Parathyroid adenoma (tissue), 2 donors: ENCODE results near the gene PJA2.

ENCODE experiments used
- H2AFZ ChIP-seq: fragments of 300-600 bp; sonication (generic); one replicate; pipeline ENCODE4 v1.7.0; 2017; ENCODE audit warnings: antibody characterized with exemption, mild to moderate bottlenecking
- H3K27ac ChIP-seq: fragments of 300-600 bp; sonication (generic); one replicate; pipeline ENCODE4 v1.7.0; 2017
- H3K27me3 ChIP-seq: fragments of 300-600 bp; sonication (generic); one replicate; pipeline ENCODE4 v1.7.0; 2017; ENCODE audit warnings: low read length; ENCODE audit not compliant: control insufficient read depth, insufficient read depth
- H3K36me3 ChIP-seq: fragments of 300-600 bp; sonication (generic); one replicate; pipeline ENCODE4 v1.7.0; 2017; ENCODE audit warnings: low read length; ENCODE audit not compliant: control insufficient read depth, insufficient read depth
- H3K4me1 ChIP-seq: fragments of 300-600 bp; sonication (generic); one replicate; pipeline ENCODE4 v1.7.0; 2017; ENCODE audit warnings: control low read depth
- H3K4me2 ChIP-seq: fragments of 300-600 bp; sonication (generic); one replicate; pipeline ENCODE4 v1.7.0; 2017; ENCODE audit warnings: low read length
- H3K4me3 ChIP-seq: fragments of 300-600 bp; sonication (generic); one replicate; pipeline ENCODE4 v1.7.0; 2017; ENCODE audit warnings: low read depth, low read length
- H3K79me2 ChIP-seq: fragments of 300-600 bp; sonication (generic); one replicate; pipeline ENCODE4 v1.7.0; 2017; ENCODE audit warnings: control low read depth
- H3K9ac ChIP-seq: fragments of 300-600 bp; sonication (generic); one replicate; pipeline ENCODE4 v1.7.0; 2017; ENCODE audit warnings: mild to moderate bottlenecking
- H3K9me3 ChIP-seq: fragments of 300-600 bp; sonication (generic); one replicate; pipeline ENCODE4 v1.7.0; 2017; ENCODE audit warnings: low read length; ENCODE audit not compliant: control insufficient read depth
- CTCF ChIP-seq: fragments of 300-600 bp; sonication (generic); IDR thresholded peaks from one replicate; pipeline ENCODE4 v1.7.0; 2017; ENCODE audit warnings: antibody characterized with exemption, mild to moderate bottlenecking
- donor health status: primary hyperparathyroidism.

Gene PJA2

GRCh38 chr5:109316634-109317033 is 93.1 kb downstream of the PJA2 start:
- no peak overlapping the region for H3K4me2 ChIP-seq
- no peak overlapping the region for H2AFZ ChIP-seq
- no peak overlapping the region for H3K9ac ChIP-seq
- H3K27ac ChIP-seq: no peak overlapping the region
- no peak overlapping the region for H3K4me3 ChIP-seq
- no peaks in the 10 kb centered on the region for H3K27me3 ChIP-seq
- no peak for TF ChIP-seq CTCF
- H3K36me3 ChIP-seq: no peaks in the 10 kb centered on the region
- H3K9me3 ChIP-seq: no peaks in the 10 kb centered on the region
- H3K4me1 ChIP-seq: no peaks in the 10 kb centered on the region
- H3K79me2 ChIP-seq: no peaks in the 10 kb centered on the region

- Histone ChIP-seq H3K27ac (no peak overlapping the region), H3K27me3 (no peaks in the 10 kb centered on the region), H3K4me1 (no peaks in the 10 kb centered on the region), H3K79me2 (no peaks in the 10 kb centered on the region), H3K4me2 (no peak overlapping the region), H3K9me3 (no peaks in the 10 kb centered on the region), H3K4me3 (no peak overlapping the region), H3K9ac (no peak overlapping the region), H2AFZ (no peak overlapping the region), H3K36me3 (no peaks in the 10 kb centered on the region)
- TF ChIP-seq CTCF: no peak
Measured at GRCh38 chr5:109315245-109315644, 94.5 kb downstream of the PJA2 start.

GRCh38 chr5:109313127-109313526 is 96.6 kb downstream of the PJA2 start:
- H3K9me3 ChIP-seq: no peaks in the 10 kb centered on the region
- H3K4me1 ChIP-seq: no peaks in the 10 kb centered on the region
- H3K27ac ChIP-seq: no peak overlapping the region
- no peaks in the 10 kb centered on the region for H3K79me2 ChIP-seq
- H2AFZ ChIP-seq: no peak overlapping the region
- no peaks in the 10 kb centered on the region for H3K36me3 ChIP-seq
- TF ChIP-seq CTCF: no peak
- H3K4me2 ChIP-seq: no peak overlapping the region
- no peak overlapping the region for H3K4me3 ChIP-seq
- H3K9ac ChIP-seq: no peak overlapping the region
- no peaks in the 10 kb centered on the region for H3K27me3 ChIP-seq

- TF ChIP-seq CTCF: no peak
- Histone ChIP-seq H3K9me3 (no peaks in the 10 kb centered on the region), H3K27me3 (no peaks in the 10 kb centered on the region), H3K4me2 (no peak overlapping the region), H3K79me2 (no peaks in the 10 kb centered on the region), H3K4me3 (no peak overlapping the region), H3K9ac (no peak overlapping the region), H3K27ac (no peak overlapping the region), H3K36me3 (no peaks in the 10 kb centered on the region), H2AFZ (no peak overlapping the region), H3K4me1 (no peaks in the 10 kb centered on the region)
Measured at GRCh38 chr5:109312695-109313094, 97.1 kb downstream of the PJA2 start.

- TF ChIP-seq CTCF: no peak
- no peaks in the 10 kb centered on the region for H3K79me2 ChIP-seq
- no peaks in the 10 kb centered on the region for H3K36me3 ChIP-seq
- no peaks in the 10 kb centered on the region for H3K9me3 ChIP-seq
- H3K4me2 ChIP-seq: no peak overlapping the region
- no peak overlapping the region for H3K4me3 ChIP-seq
- H2AFZ ChIP-seq: no peak overlapping the region
- H3K9ac ChIP-seq: no peak overlapping the region
- no peaks in the 10 kb centered on the region for H3K4me1 ChIP-seq
- no peaks in the 10 kb centered on the region for H3K27me3 ChIP-seq
- H3K27ac ChIP-seq: no peak overlapping the region
Measured at GRCh38 chr5:109310315-109310714, 99.5 kb downstream of the PJA2 start.
